ENCODE measurements around the gene EIPR1.

EIPR1 gene

DNA sequence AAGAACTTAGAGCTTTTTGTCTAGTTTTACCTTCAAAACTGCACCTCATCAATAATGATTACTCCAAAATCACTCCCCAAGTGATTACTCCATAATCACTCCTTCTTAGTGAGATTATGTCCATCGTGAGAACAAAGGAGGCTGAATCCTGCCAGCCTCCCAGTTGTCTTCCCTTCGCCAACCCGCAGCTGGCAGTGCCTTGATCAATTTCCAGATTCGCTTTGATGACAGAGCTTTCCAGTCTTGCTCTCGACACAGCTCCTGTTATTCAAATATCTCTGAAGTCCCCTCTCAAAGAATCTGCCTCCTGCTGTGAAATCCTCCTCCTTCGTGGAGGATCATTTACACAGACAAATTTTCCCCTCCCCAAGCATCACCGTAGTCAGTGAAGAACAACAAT, 237.7 kb downstream of the EIPR1 start:
- no peak for DNase-seq

All from stimulated activated CD4-positive, alpha-beta T cell treated with anti-CD3 and anti-CD28 coated beads, Interleukin-4, amount 100 ng/mL, for 24 hours (primary cell).